Embryonic facial prominence (tissue), 1 donor: ENCODE data around the gene TPCN2.

ENCODE experiments used
- DNase-seq: peaks from one replicate; pipeline ENCODE4 v3.0.0-alpha.2; 2016; ENCODE audit errors: extremely low spot score

TPCN2 gene

GRCh38 chr11:69094111-69094914, 45.6 kb downstream of the TPCN2 start:
- no peak for DNase-seq

GRCh38 chr11:69094915-69095290, 46.2 kb downstream of the TPCN2 start:
- DNase-seq, result no peak

- DNase-seq, result no peak
Observed at GRCh38 chr11:69095300-69095699, 46.6 kb downstream of the TPCN2 start.

GRCh38 chr11:69096473-69096872, 47.7 kb downstream of the TPCN2 start:
- no peak for DNase-seq

GRCh38 chr11:69097263-69097662, 48.5 kb downstream of the TPCN2 start:
- no peak for DNase-seq

GRCh38 chr11:69099180-69099579, 50.4 kb downstream of the TPCN2 start:
- no peak for DNase-seq

GRCh38 chr11:69100454-69101114, 51.9 kb downstream of the TPCN2 start:
- no peak for DNase-seq

GRCh38 chr11:69101115-69101791, 52.5 kb downstream of the TPCN2 start:
- DNase-seq, result no peak

- DNase-seq, result no peak
Observed at GRCh38 chr11:69101792-69102695, 53.3 kb downstream of the TPCN2 start.

GRCh38 chr11:69102732-69103615, 54.2 kb downstream of the TPCN2 start:
- DNase-seq, result no peak

GRCh38 chr11:69104212-69104855, 55.6 kb downstream of the TPCN2 start:
- DNase-seq, result no peak

GRCh38 chr11:69104856-69105395, 56.2 kb downstream of the TPCN2 start:
- no peak for DNase-seq

GRCh38 chr11:69105461-69106030, 56.8 kb downstream of the TPCN2 start:
- no peak for DNase-seq

GRCh38 chr11:69106031-69106811, 57.5 kb downstream of the TPCN2 start:
- DNase-seq, result no peak

- DNase-seq, result no peak
Observed at GRCh38 chr11:69107413-69107812, 58.7 kb downstream of the TPCN2 start.

GRCh38 chr11:69108030-69108429, 59.3 kb downstream of the TPCN2 start:
- DNase-seq, result no peak

- no peak for DNase-seq
Observed at GRCh38 chr11:69108559-69108958, 59.8 kb downstream of the TPCN2 start.

- no peak for DNase-seq
Observed at GRCh38 chr11:69109101-69109500, 60.4 kb downstream of the TPCN2 start.

- DNase-seq, result no peak
Observed at GRCh38 chr11:69110451-69110850, 61.7 kb downstream of the TPCN2 start.
